Measurements from ENCODE around the gene DPM3. TPM values are rescaled to one million over a fixed set of nuclear protein-coding genes. Genes with fewer than 3 reads are reported as not detected.

DPM3 gene
- total and polyA plus RNA-seq, 2 of the 4 experiments (the other 2 are of a cell fraction), result 29.0 to 129 TPM

DNA sequence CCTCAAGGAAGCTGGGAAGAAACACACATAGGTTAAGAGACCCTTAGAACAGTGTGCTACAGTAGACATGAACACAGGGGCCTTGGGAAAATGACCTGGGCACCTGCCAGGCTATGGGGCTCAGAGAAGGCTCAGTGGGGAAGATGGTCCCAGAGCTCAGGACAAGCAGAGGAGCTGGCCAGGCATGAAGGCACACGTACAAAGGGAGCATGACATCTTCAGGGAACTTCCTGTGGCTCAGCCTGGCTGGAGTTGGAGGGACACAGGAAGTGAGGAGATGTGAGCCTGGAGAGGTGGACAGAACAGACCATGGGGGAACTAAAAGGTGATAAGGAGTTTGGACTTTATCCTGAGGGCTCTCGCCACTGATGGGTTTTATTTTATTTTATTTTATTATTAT lies 8.5 kb downstream of the DPM3 start:
- ChIA-PET CTCF (no interaction called here), POLR2A (ENCODE audit: unreplicated experiment) (no interaction called here)
- Histone ChIP-seq H3K56ac (ENCODE audit: extremely low read depth, insufficient read depth, low read length) (no peak overlapping the region), H2BK15ac (ENCODE audit: low read depth, low read length) (no peak overlapping the region), H3K9me1 (ENCODE audit: insufficient read depth, low read length) (peaks cover 19% of the 10 kb centered on the region; the same call in 1 of the 2 replicates), H4K91ac (ENCODE audit: insufficient read depth, low read depth, low read length) (no peak overlapping the region), H3K4me1 (ENCODE audit: control insufficient read depth, insufficient read depth, low read length) (peaks cover 23% of the 10 kb centered on the region), H2AK9ac (replicated peaks; ENCODE audit: low read depth, low read length, poor library complexity) (no peak overlapping the region), H4K20me1 (ENCODE audit: insufficient read depth, low read length) (no peaks in the 10 kb centered on the region; the same call in 1 of the 2 replicates), H2BK20ac (ENCODE audit: low read depth, low read length) (no peak overlapping the region), H3K27me3 (ENCODE audit: control insufficient read depth, insufficient read depth, low read length) (peaks cover 21% of the 10 kb centered on the region), H3K4me2 (ENCODE audit: low read depth, low read length) (no peak overlapping the region), H3K9me3 (ENCODE audit: control insufficient read depth, insufficient read depth, low read length) (no peaks in the 10 kb centered on the region), H2BK5ac (ENCODE audit: low read depth, low read length, poor library complexity, severe bottlenecking) (no peak overlapping the region), H2AFZ (replicated peaks; ENCODE audit: low read length, poor library complexity) (no peak overlapping the region), H3K4ac (ENCODE audit: low read depth, low read length) (no peak overlapping the region), H3K36me3 (ENCODE audit: control insufficient read depth, insufficient read depth, low read length) (peaks cover 6% of the 10 kb centered on the region), H3K18ac (ENCODE audit: low read depth, low read length) (no peak overlapping the region), H3K14ac (replicated peaks; ENCODE audit: low read depth, low read length) (no peak overlapping the region), H2AK5ac (ENCODE audit: low read depth, low read length) (no peak overlapping the region), H3K27ac (ENCODE audit: insufficient read depth, low read length) (no peak overlapping the region), H3K4me3 (ENCODE audit: insufficient read depth, low read depth, low read length) (no peak overlapping the region), H2BK120ac (ENCODE audit: low read depth, low read length) (no peak overlapping the region), H4K8ac (ENCODE audit: low read depth in 2 of 2, low read length in 2 of 2) (no peak overlapping the region), H3K79me1 (ENCODE audit: low read depth in 1 of 2, low read length in 2 of 2) (peaks cover 3 to 14% of the 10 kb centered on the region in 2 experiments; a peak in 3 of 4 replicates), H3K23ac (ENCODE audit: low read depth, low read length) (no peak overlapping the region), H4K5ac (ENCODE audit: low read depth, low read length) (no peak overlapping the region), H3K9ac (ENCODE audit: low read depth, low read length) (no peak overlapping the region)
- ATAC-seq (ENCODE audit: low read depth) (no peak), DNase-seq (no peak)
- 57% methylated on average over 1 of the region's 2 CpGs; no CpG with 5 or more reads in 1 of the 2 experiments for WGBS, 2 experiments (ENCODE audit: extremely low coverage in 2 of 2, insufficient read length in 1 of 2)
- intact Hi-C loops (cut with micrococcal nuclease), result no loop called here
- TF ChIP-seq MXI1 (IDR thresholded peaks at IDR 0.05; ENCODE audit: borderline replicate concordance, low read depth, low read length) (no peak), RFX5 (IDR thresholded peaks at IDR 0.05; ENCODE audit: low read depth, low read length) (no peak), RAD21 (IDR thresholded peaks at IDR 0.05; ENCODE audit: low read length) (no peak), SMC3 (IDR thresholded peaks at IDR 0.05; ENCODE audit: low read depth, low read length) (no peak)
- TF ChIP-seq, protein P1, sequence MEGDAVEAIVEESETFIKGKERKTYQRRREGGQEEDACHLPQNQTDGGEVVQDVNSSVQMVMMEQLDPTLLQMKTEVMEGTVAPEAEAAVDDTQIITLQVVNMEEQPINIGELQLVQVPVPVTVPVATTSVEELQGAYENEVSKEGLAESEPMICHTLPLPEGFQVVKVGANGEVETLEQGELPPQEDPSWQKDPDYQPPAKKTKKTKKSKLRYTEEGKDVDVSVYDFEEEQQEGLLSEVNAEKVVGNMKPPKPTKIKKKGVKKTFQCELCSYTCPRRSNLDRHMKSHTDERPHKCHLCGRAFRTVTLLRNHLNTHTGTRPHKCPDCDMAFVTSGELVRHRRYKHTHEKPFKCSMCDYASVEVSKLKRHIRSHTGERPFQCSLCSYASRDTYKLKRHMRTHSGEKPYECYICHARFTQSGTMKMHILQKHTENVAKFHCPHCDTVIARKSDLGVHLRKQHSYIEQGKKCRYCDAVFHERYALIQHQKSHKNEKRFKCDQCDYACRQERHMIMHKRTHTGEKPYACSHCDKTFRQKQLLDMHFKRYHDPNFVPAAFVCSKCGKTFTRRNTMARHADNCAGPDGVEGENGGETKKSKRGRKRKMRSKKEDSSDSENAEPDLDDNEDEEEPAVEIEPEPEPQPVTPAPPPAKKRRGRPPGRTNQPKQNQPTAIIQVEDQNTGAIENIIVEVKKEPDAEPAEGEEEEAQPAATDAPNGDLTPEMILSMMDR (conservative IDR thresholded peaks at IDR 0.05; ENCODE audit: low read depth, low read length), result no peak
- no TSS peak for BruUV-seq (replicated peaks)
- in situ Hi-C loops (cut with MboI; ENCODE audit: low sequenced_read_pairs), result no loop called here
- dilution Hi-C loops (cut with HindIII; ENCODE audit: low sequenced_read_pairs, unreplicated experiment), result no loop called here
